ENCODE data around the gene HS6ST1.

Gene HS6ST1

DNA sequence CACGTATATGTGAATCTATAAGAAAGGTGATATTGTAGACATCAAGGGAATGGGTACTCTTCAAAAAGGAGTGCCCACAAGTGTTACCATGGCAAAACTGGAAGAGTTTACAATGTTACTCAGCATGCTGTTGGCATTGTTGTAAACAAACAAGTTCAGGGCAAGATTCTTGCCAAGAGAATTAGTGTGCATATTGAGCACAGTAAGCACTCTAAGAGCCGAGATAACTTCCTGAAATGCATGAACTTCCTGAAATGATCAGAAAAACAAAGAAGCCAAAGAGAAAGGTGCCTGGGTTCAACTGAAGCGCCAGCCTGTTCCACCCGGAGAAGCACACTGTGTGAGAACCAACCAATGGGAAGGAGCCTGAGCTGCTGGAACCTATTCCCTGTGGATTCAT, 101.0 kb downstream of the HS6ST1 start:
- 85 to 91% methylated on average over 3 to 4 of the region's 4 CpGs for WGBS, 2 experiments (ENCODE audit: insufficient coverage in 2 of 2)

DNA sequence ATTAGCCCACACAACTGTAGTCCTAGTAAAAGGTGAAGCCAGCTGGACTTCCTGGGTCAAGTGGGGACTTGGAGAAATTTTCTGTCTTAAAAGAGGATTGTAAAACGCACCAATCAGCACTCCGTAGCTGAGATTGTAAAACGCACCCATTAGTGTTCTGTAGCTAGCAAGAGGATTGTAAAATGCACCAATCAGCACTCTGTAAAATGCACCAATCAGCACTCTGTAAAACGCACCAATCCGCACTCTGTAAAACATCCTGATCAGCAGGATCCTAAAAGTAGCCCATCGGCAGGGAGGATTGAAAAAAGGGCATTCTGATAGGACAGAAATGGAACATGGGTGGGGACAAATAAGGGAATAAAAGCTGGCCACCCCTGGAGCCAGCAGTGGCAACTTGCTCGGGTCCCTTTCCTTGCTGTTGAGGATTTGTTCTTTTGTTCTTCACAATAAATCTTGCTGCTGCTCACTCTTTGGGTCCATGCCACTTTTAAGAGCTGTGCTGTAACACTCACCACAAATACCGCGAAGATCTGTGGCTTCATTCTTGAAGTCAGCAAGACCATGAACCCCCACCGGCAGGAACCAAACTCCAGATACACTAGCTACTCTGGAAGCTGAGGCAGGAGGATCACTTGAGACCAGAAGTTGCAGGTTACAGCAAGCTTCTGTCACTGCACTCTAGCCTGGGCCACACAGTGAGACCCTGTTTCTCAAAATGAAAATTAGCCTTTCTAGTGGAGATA, 102.6 kb downstream of the HS6ST1 start:
- Histone ChIP-seq H3K4me1 (ENCODE audit: control insufficient read depth, insufficient read depth, low read length, poor library complexity, severe bottlenecking) (no peaks in the 10 kb centered on the region), H3K27ac (ENCODE audit: low read depth, low read length, severe bottlenecking) (no peak overlapping the region), H3K9me3 (ENCODE audit: control insufficient read depth, low read length) (no peaks in the 10 kb centered on the region), H3K36me3 (ENCODE audit: control insufficient read depth, insufficient read depth, low read length) (no peaks in the 10 kb centered on the region), H3K4me3 (ENCODE audit: extremely low read depth, insufficient read depth, low read length, poor library complexity, severe bottlenecking) (no peak overlapping the region)
- 91 to 96% methylated on average over 6 to 10 of the region's 10 CpGs for WGBS, 2 experiments (ENCODE audit: insufficient coverage in 2 of 2)

More for the DNA sequence above, 101.0 kb downstream of the HS6ST1 start:
- Histone ChIP-seq H3K4me1 (ENCODE audit: control insufficient read depth, insufficient read depth, low read length, poor library complexity, severe bottlenecking) (no peaks in the 10 kb centered on the region), H3K27ac (ENCODE audit: low read depth, low read length, severe bottlenecking) (no peak overlapping the region), H3K36me3 (ENCODE audit: control insufficient read depth, insufficient read depth, low read length) (no peaks in the 10 kb centered on the region), H3K9me3 (ENCODE audit: control insufficient read depth, low read length) (no peaks in the 10 kb centered on the region), H3K4me3 (ENCODE audit: extremely low read depth, insufficient read depth, low read length, poor library complexity, severe bottlenecking) (no peak overlapping the region)
